Heart right ventricle (tissue), 16 donors: ENCODE data around the gene CCDC197. TPM values are rescaled to one million over a fixed set of nuclear protein-coding genes. Genes with fewer than 3 reads are reported as not detected.

ENCODE experiments used
- ATAC-seq, 8 donors: fragments of 200-7000 bp; cut with Tn5 transposase; one replicate each; pipeline ENCODE4 v1.9.1; 2020; ENCODE audit warnings: mild to moderate bottlenecking in 8 of 8, moderate library complexity in 8 of 8, moderate number of reproducible peaks in 1 of 8
- DNase-seq, 2 donors: peaks; one replicate each; pipeline ENCODE4 v3.0.0-alpha.2; 2020
- H3K27ac ChIP-seq, 10 donors: fragments of 200-600 bp; sonication (generic) in 2 of 10; one replicate each; pipeline versions ENCODE4 v1.5.0 to v1.8.0; 2020 to 2022; ENCODE audit warnings: mild to moderate bottlenecking in 3 of 10
- H3K27me3 ChIP-seq, 7 donors: fragments of 200-600 bp; one replicate each; pipeline ENCODE4 v1.8.0; 2021 to 2022; ENCODE audit warnings: mild to moderate bottlenecking in 2 of 7
- H3K36me3 ChIP-seq, 9 donors: fragments of 200-600 bp; sonication (generic) in 1 of 9; one replicate each; pipeline versions ENCODE4 v1.5.0 to v1.8.0; 2020 to 2022; ENCODE audit warnings: mild to moderate bottlenecking in 2 of 9
- H3K4me1 ChIP-seq, 9 donors: fragments of 200-600 bp; sonication (generic) in 1 of 9; one replicate each; pipeline versions ENCODE4 v1.5.0 to v1.8.0; 2020 to 2022; ENCODE audit warnings: mild to moderate bottlenecking in 4 of 9
- H3K4me3 ChIP-seq, 10 donors: fragments of 200-600 bp; sonication (generic) in 2 of 10; one replicate each; pipeline versions ENCODE4 v1.5.0 to v1.8.0; 2020 to 2022; ENCODE audit warnings: mild to moderate bottlenecking in 7 of 10, moderate library complexity in 2 of 10
- H3K9me3 ChIP-seq, 11 donors: fragments of 200-600 bp in 10 of 11; sonication (generic) in 2 of 11; one replicate each; pipeline versions ENCODE4 v1.5.0 to v1.8.0; 2013 to 2022; ENCODE audit warnings: mild to moderate bottlenecking in 2 of 11, control low read depth in 1 of 11, moderate library complexity in 1 of 11
- CTCF ChIP-seq, 9 donors: fragments of 200-600 bp; sonication (generic) in 2 of 9; IDR thresholded peaks; one replicate each; pipeline versions ENCODE4 v1.5.0 to v1.8.0; 2021 to 2022; ENCODE audit warnings: antibody characterized with exemption in 9 of 9, mild to moderate bottlenecking in 5 of 9, moderate library complexity in 1 of 9
- WGBS, 2 donors: extraction: QIAGEN DNeasy Blood & Tissue Kit; methylation state at CpG; one replicate each; pipeline ENCODE4 v1.1.7; 2013; ENCODE audit warnings: inconsistent platforms in 1 of 2; 5-methylcytosine and 5-hydroxymethylcytosine counted together
- intact Hi-C, 10 donors: fragments of 100-400 bp; cut with DNase I; formaldehyde crosslinking; loops; one replicate each; pipeline versions ENCODE4 v1.11.1 to v1.14.2; 2022
- polyA plus RNA-seq, 2 donors: library from polyadenylated mRNA; stranded (reverse); fragments of 200-250 nt; gene quantifications; one replicate each; pipeline ENCODE4 v1.2.3, GENCODE V29; 2013
- total RNA-seq, 10 donors: library from RNA; stranded (reverse); fragmentation: NEBNext Ultra II Directional in 3 of 10; extraction: Animal tissue kit (Norgen Biotek cat#: 25700) in 3 of 10; gene quantifications; one replicate each; pipeline versions ENCODE4 v1.2.1 to v1.2.4, GENCODE V29; 2021 to 2023
- donor health status: Arrhythmogenic right ventricular cardiomyopathy.
- donor health status: ischemic (EF 13 %, LVEDD 7.1; RV severe dilation, severe dysfunction).
- donor health status: healthy with polysubstance abuse.
- donor health status: DM: no; HTN: yes; CAD: no.
- donor health status: DM: no; HTN: no; CAD: no.
- donor health status: ischemic (EF 25% LVEDD 6.9; RV normal size, moderate dysfunction).
- donor health status: ischemic (EF 25% LVEDD 5.7; RV mildly dilated, moderate dysfunction).
- donor health status: healthy.
- donor health status: DM: yes; HTN: yes; CAD: no.
- donor health status: Ischemic cardiomyopathy.
- donor health status: ischemic (EF 35%, LVEDD 5.7; RV mildly dilated, moderate dysfunction).
- donor health status: nonischemic (EF 11% LVEDD 7.7; RV severe dilation, severe dysfunction).
- donor health status: DM: yes; HTN: yes; CAD: no.
- donor health status: PGD.
- donor health status: ischemic (EF 29% LVEDD 5.4; RV normal size, mild dysfunction).
- donor health status: nonischemic (EF 23%, LVEDD 6.1; RV moderate dilation, normal function).

CCDC197 gene
- total and polyA plus RNA-seq, 12 donors: 0.40 to 1.6 (median 0.86) TPM; not detected in 2

- peak; percentile 69 to 87 (median 76) for ATAC-seq
- DNase-seq: peak in 1 of 2 donors; percentile 71
- H3K27ac ChIP-seq: peak overlapping the region; percentile 36 to 91 (median 78)
Observed at GRCh38 chr14:93956514-93957332, 40.4 kb upstream of the CCDC197 start.

GRCh38 chr14:93957333-93957710 lies 39.8 kb upstream of the CCDC197 start:
- WGBS, 2 donors: 56 to 63% methylated on average over 7 of the region's 7 CpGs
- ATAC-seq (peak in 6 of 8 donors; percentile 6 to 34 (median 16)), DNase-seq (no peak)
- Histone ChIP-seq H3K27me3 (peaks cover 0 to 4% (median 0%) of the 10 kb centered on the region in 7 donors), H3K9me3 (no peaks in the 10 kb centered on the region), H3K36me3 (peaks cover 0 to 47% (median 0%) of the 10 kb centered on the region in 9 donors), H3K4me1 (peaks cover 7 to 88% (median 66%) of the 10 kb centered on the region in 9 donors), H3K27ac (peak overlapping the region; percentile 30 to 91 (median 74)), H3K4me3 (no peak overlapping the region)
- intact Hi-C loops: loop anchor here in 2 of 10 donors (2.0 to 5.0 kb wide), 2 partner anchors 17 to 45 kb away; no protein-coding TSS in a partner anchor
- no peak for TF ChIP-seq CTCF (IDR thresholded peaks at IDR 0.05)

More at GRCh38 chr14:93956514-93957332, 40.4 kb upstream of the CCDC197 start:
- Histone ChIP-seq H3K36me3 (peaks cover 0 to 52% (median 3%) of the 10 kb centered on the region in 9 donors), H3K4me1 (peaks cover 7 to 85% (median 65%) of the 10 kb centered on the region in 9 donors), H3K9me3 (no peaks in the 10 kb centered on the region), H3K27me3 (peaks cover 0 to 4% (median 0%) of the 10 kb centered on the region in 7 donors), H3K4me3 (peak overlapping the region in 2 of 10 donors; percentile 22 to 37)
- intact Hi-C loops: loop anchor here in 2 of 10 donors (2.0 to 5.0 kb wide), 2 partner anchors 18 to 46 kb away; no protein-coding TSS in a partner anchor
- WGBS, 2 donors: 30 to 39% methylated on average over 14 of the region's 14 CpGs
- no peak for TF ChIP-seq CTCF (IDR thresholded peaks at IDR 0.05)

GRCh38 chr14:93957751-93958566 lies 39.1 kb upstream of the CCDC197 start:
- intact Hi-C loops: loop anchor here in 2 of 10 donors (2.0 to 5.0 kb wide), 2 partner anchors 17 to 44 kb away; no protein-coding TSS in a partner anchor
- no peak for DNase-seq
- no peaks in the 10 kb centered on the region for H3K9me3 ChIP-seq
- H3K27me3 ChIP-seq: peaks cover 0 to 4% (median 0%) of the 10 kb centered on the region in 7 donors
- peak in 1 of 8 donors; percentile 5 for ATAC-seq
- peaks cover 0 to 44% (median 0%) of the 10 kb centered on the region in 9 donors for H3K36me3 ChIP-seq
- TF ChIP-seq CTCF (IDR thresholded peaks at IDR 0.05): no peak
- peak overlapping the region; percentile 21 to 91 (median 74) for H3K27ac ChIP-seq
- H3K4me1 ChIP-seq: peaks cover 7 to 95% (median 72%) of the 10 kb centered on the region in 9 donors
- WGBS, 2 donors: 85 to 88% methylated on average over 16 of the region's 16 CpGs
- no peak overlapping the region for H3K4me3 ChIP-seq
